Panc1 (cell line): ENCODE measurements around the gene TVP23A. TPM values are rescaled to one million over a fixed set of nuclear protein-coding genes. Genes with fewer than 3 reads are reported as not detected.

Experiments
- total RNA-seq: library from RNA; stranded (reverse); gene quantifications from one replicate; pipeline ENCODE4 v1.2.1, GENCODE V29; 2021; ENCODE audit not compliant: unreplicated experiment

TVP23A gene
- total RNA-seq, 1 experiment from 2014 or later: not detected

Other genes with a start within 250 kb of the TVP23A start
- gene EMP2, start 238.2 kb downstream of the TVP23A start, total RNA-seq: 13.8 TPM
- not detected for gene TEKT5, start 123.9 kb downstream of the TVP23A start, total RNA-seq
- 27.5 TPM for gene NUBP1, start 75.0 kb downstream of the TVP23A start, total RNA-seq
- gene CIITA, start 58.4 kb upstream of the TVP23A start, total RNA-seq: 0.41 TPM
- 32.2 TPM for gene DEXI, start 123.7 kb upstream of the TVP23A start, total RNA-seq
- gene CLEC16A, start 125.8 kb upstream of the TVP23A start, total RNA-seq: 21.0 TPM